GM12801 (cell line): Measurements from ENCODE around the gene IMP4.

Source experiments
- CTCF ChIP-seq: IDR thresholded peaks from one replicate; pipeline ENCODE4 v1.5.1; 2011; ENCODE audit warnings: control low read depth; ENCODE audit not compliant: insufficient read length; ENCODE audit errors: extremely low read depth

The IMP4 gene

GRCh38 chr2:130375291-130376266 lies 32.9 kb downstream of the IMP4 start:
- no peak for TF ChIP-seq CTCF

- TF ChIP-seq CTCF: no peak
These were observed 34.0 kb downstream of the IMP4 start for GRCh38 chr2:130376433-130377293.

GRCh38 chr2:130377491-130377890 lies 34.8 kb downstream of the IMP4 start:
- TF ChIP-seq CTCF: no peak

GRCh38 chr2:130378206-130378897 lies 35.7 kb downstream of the IMP4 start:
- TF ChIP-seq CTCF: no peak

- TF ChIP-seq CTCF: no peak
These were observed 36.2 kb downstream of the IMP4 start for GRCh38 chr2:130378898-130379214.

DNA sequence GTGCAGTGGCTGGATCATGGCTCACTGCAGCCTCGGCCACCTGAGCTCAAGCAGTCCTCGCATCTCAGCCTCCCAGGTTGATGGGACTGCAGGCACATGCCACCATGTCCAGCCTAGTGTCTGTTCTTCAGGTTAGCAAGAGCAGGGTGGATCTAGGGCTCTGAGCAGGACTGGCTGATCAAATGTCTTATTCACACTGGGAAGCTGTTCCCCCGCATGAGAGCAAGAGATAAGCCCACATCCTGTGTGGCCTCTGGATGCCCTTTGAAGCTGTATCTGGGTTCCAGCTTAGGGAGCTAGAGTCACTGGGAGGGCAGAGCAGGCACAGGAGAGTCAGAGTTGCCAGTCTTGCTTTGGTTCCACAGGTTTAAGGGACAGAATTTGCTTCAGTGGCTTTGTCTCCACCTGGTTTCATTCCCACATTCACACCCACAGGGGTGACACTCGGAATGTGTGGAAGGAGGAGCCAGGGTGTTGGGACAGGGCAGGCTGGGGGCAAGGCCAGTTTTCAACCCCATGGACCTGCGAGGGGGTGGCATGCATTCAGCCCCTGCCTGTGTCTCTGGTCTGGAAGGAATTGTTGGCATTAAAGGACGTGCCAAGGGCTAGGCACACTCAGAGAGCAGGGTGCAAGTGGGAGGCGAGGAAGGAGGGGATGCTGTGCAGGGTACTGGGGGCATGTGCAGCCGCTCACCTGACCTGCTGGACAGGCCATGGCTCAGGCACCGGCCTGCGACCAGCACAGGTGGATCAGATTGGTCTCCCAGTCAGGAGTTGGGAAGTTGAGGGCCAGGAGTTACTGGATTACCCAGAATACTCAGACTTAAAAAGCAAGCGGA lies 37.6 kb downstream of the IMP4 start:
- no peak for TF ChIP-seq CTCF
